ENCODE measurements around the gene CHAC1. TPM values are rescaled to one million over a fixed set of nuclear protein-coding genes. Genes with fewer than 3 reads are reported as not detected.

The CHAC1 gene
- total RNA-seq, 2 experiments from 2014 or later, result 19.8 to 20.2 TPM

- DNase-seq, result no peak
- intact Hi-C loops (cut with micrococcal nuclease), result no loop called here
- H3K27ac Mint-ChIP-seq, result no peak overlapping the region
- CTCF ChIA-PET, result no interaction called here
- H3K27me3 Mint-ChIP-seq (ENCODE audit: low read depth), result no peaks in the 10 kb centered on the region
- peaks cover 24% of the 10 kb centered on the region for H3K36me3 Mint-ChIP-seq (ENCODE audit: low read depth)
- no peaks in the 10 kb centered on the region for H3K4me1 Mint-ChIP-seq (ENCODE audit: low read depth)
- H3K4me3 Mint-ChIP-seq, result no peak overlapping the region
- H3K9me3 Mint-ChIP-seq, result no peaks in the 10 kb centered on the region
Measured at GRCh38 chr15:41004490-41004889, 51.2 kb downstream of the CHAC1 start.

Other genes starting within 250 kb of the CHAC1 start
- 10 to 100 TPM; 17.8 to 19.2 TPM for gene RMDN3, start 198.2 kb upstream of the CHAC1 start, total RNA-seq
- 10 to 100 TPM; 28.1 to 32.7 TPM for gene GCHFR, start 189.4 kb upstream of the CHAC1 start, total RNA-seq
- under 1 TPM; 0.10 to 0.33 TPM for gene C15orf62, start 183.5 kb upstream of the CHAC1 start, total RNA-seq
- 10 to 100 TPM; 15.4 to 17.0 TPM for gene ZFYVE19, start 146.4 kb upstream of the CHAC1 start, total RNA-seq
- gene DNAJC17, start 146.0 kb upstream of the CHAC1 start, total RNA-seq, result 10 to 100 TPM; 25.9 to 28.1 TPM
- gene PPP1R14D, start 124.8 kb upstream of the CHAC1 start, total RNA-seq, result not detected
- gene SPINT1, start 109.4 kb upstream of the CHAC1 start, total RNA-seq, result 1 to 10 TPM; 4.5 to 4.7 TPM
- under 1 TPM in 1 of 2 experiments, not detected in 1; 0.22 TPM for gene RHOV, start 79.2 kb upstream of the CHAC1 start, total RNA-seq
- gene VPS18, start 59.0 kb upstream of the CHAC1 start, total RNA-seq, result 1 to 10 TPM; 3.3 to 3.4 TPM
- under 1 TPM in 1 of 2 experiments, not detected in 1; 0.14 TPM for gene DLL4, start 24.1 kb upstream of the CHAC1 start, total RNA-seq
- 10 to 100 TPM; 14.0 to 16.8 TPM for gene INO80, start 162.8 kb downstream of the CHAC1 start, total RNA-seq

Data from activated naive CD4-positive, alpha-beta T cell treated with anti-CD3 and anti-CD28 coated beads for 36 hours (primary cell).